Spinal cord (tissue), 10 donors: ENCODE results near the gene ATAD2B. TPM values are rescaled to one million over a fixed set of nuclear protein-coding genes. Genes with fewer than 3 reads are reported as not detected.
A peak's percentile ranks its signal among the peaks of the same experiment; 100 is the strongest.

Experiments
- DNase-seq, 6 donors: peaks; one replicate each; pipeline versions ENCODE4 v3.0.0 to v3.0.0-alpha.2; 2013 to 2015; ENCODE audit warnings: low spot score in 6 of 6, low read depth in 4 of 6
- H3K27ac ChIP-seq: one replicate; pipeline ENCODE4 v1.5.1; 2013; ENCODE audit warnings: low read depth, low read length, control low read depth
- H3K27me3 ChIP-seq: one replicate; pipeline ENCODE4 v1.6.1; 2013; ENCODE audit warnings: low read length; ENCODE audit not compliant: control insufficient read depth, insufficient read depth
- H3K36me3 ChIP-seq: one replicate; pipeline ENCODE4 v1.6.1; 2013; ENCODE audit warnings: low read length; ENCODE audit not compliant: control insufficient read depth, insufficient read depth
- H3K4me1 ChIP-seq: one replicate; pipeline ENCODE4 v1.6.1; 2013; ENCODE audit warnings: low read length; ENCODE audit not compliant: control insufficient read depth, insufficient read depth
- H3K4me3 ChIP-seq: one replicate; pipeline ENCODE4 v1.5.1; 2013; ENCODE audit warnings: low read depth, low read length, control low read depth
- H3K9me3 ChIP-seq: one replicate; pipeline ENCODE4 v1.6.1; 2013; ENCODE audit warnings: low read length; ENCODE audit not compliant: control insufficient read depth, insufficient read depth
- WGBS: methylation state at CpG from one replicate; pipeline ENCODE4 v1.1.5; 2013; ENCODE audit warnings: missing lambda C conversion rate; ENCODE audit not compliant: insufficient coverage; 5-methylcytosine and 5-hydroxymethylcytosine counted together
- polyA plus RNA-seq, 2 donors: library from polyadenylated mRNA; unstranded; fragments of 120-200 nt; gene quantifications; one replicate each; pipeline ENCODE4 v1.2.1, GENCODE V29; 2013; ENCODE audit not compliant: insufficient read length in 2 of 2
- total RNA-seq, 2 donors: library from RNA; depleted of rRNA in 1 of 2; stranded (reverse); fragments of 120-200 nt in 1 of 2; fragments of >200 nt in 1 of 2; gene quantifications; one replicate each; pipeline versions ENCODE4 v1.2.3 to v1.2.4, GENCODE V29; 2013 to 2014
- donor health status: healthy.

Gene ATAD2B
- total and polyA plus RNA-seq, 4 donors: 14.5 to 42.4 (median 22.6) TPM

DNA sequence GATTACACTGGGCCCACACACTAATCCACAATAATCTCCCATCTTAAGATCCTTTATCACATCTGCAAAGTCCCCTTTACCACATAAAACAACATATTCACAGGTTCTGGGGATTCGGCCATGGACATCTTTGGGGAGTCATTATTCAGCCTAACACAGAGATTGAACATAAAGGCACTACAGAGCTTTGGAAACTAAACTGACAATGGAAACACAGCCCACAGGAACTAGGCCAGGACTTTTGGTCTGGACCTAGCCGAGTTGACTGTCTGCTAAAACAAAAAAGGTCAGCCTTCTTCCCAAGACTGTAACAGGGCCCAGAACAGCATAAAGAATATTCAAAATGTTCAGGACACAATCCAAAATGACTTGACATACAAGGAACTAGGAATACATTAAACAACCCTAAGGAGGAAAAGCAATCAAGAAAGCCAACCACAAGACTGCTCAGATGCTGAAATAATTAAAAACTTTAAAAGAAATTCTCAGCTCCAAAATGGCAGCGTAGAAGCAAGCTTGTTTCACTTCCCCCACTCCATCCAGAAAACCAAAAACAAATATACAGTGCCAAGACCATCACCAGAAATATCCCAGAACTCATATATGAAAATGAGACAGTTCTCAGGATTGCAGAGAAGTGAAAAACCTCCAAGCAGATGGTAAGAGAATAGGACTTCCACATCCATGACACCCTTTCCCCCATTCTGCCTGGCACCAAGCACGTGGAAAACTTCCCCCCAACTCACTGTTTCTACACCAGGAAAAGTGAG, 207.8 kb downstream of the ATAD2B start:
- 69% methylated on average over 4 of the region's 4 CpGs for WGBS
- H3K9me3 ChIP-seq: peaks cover 7% of the 10 kb centered on the region
- H3K27ac ChIP-seq: no peak overlapping the region
- H3K4me1 ChIP-seq: peaks cover 7% of the 10 kb centered on the region
- H3K36me3 ChIP-seq: peaks cover 10% of the 10 kb centered on the region
- no peaks in the 10 kb centered on the region for H3K27me3 ChIP-seq
- DNase-seq: peak in 1 of 6 donors; percentile 62
- no peak overlapping the region for H3K4me3 ChIP-seq

DNA sequence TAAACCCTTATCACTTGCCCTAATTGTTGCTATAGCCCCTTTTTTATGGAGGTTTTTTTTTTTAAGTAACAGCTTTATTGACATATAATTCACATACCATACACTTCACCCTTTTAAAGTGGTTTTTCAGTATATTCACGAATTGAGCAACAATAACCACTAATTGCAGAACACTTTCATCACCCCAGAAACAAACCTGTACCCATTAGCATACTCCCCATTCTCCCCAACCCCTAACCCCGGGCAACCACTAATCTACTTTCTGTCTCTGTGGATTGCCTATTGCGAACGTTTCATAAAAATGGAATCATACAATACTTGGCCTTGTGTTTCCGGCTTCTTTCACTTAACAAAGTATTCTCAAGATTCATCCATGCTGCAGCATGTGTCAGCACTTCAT, 213.6 kb downstream of the ATAD2B start:
- Histone ChIP-seq H3K4me3 (no peak overlapping the region), H3K36me3 (peaks cover 4% of the 10 kb centered on the region), H3K27ac (no peak overlapping the region), H3K27me3 (no peaks in the 10 kb centered on the region), H3K9me3 (no peaks in the 10 kb centered on the region), H3K4me1 (peaks cover 4% of the 10 kb centered on the region)
- DNase-seq: no peak
- 69% methylated on average over 4 of the region's 5 CpGs for WGBS

DNA sequence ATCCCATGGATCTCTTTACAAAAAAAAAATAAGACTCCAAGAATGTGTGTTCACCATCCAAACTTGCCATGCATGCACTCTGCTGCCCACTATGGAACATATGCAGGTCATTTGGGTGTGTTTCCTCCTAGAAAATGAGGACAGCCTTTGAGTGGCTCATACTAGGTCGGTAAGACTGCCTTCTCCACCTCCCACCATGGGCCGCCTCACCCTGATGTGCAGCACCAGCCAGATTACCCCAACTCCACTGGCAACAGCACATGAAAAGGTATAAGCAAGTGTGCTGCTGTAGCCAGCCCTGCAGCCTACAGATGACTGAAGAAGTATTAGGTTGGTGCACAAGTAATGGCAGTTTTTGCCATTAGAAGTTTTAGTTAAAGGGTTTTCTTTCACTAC, 214.2 kb downstream of the ATAD2B start:
- Histone ChIP-seq H3K9me3 (no peaks in the 10 kb centered on the region), H3K4me1 (peaks cover 4% of the 10 kb centered on the region), H3K27ac (no peak overlapping the region), H3K4me3 (no peak overlapping the region), H3K27me3 (no peaks in the 10 kb centered on the region), H3K36me3 (peaks cover 5% of the 10 kb centered on the region)
- no peak for DNase-seq
- 60% methylated on average over 1 of the region's 2 CpGs for WGBS

DNA sequence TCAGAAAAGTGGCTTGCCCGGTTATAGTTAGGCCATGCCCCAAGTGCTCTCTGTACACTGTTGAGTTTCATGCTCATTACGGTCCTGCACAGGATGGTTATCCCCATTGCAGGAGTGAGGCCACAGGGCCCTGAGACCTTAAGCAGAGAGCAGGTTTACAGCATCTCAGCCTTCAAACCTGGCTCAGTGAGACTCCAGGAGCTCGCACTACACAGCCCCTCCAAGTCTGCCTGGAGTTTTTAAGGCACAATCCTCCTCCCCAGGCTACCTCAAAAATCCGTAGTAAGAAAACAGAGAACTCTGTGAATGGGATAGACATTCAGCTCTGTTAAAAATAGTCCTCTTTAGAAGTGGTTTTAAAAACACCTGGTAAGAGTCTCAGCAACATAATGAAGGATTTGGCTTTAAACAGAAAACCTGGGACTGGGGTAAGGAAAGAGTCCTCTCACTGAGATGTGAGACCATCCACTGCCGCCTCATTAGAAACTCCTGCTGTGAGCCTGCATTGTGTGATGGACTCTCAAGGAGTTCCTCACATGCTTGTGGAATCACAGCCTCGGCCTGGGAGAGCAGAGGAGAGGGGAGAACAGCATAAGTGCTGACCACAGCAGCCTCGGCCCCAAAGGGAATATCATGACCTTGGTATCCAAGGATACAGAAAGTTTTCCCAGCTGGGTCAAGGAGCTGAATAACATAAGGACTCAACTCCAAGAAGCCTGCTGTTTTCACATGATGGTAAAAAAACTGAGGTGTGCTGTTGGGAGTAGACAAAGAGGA, 214.8 kb downstream of the ATAD2B start:
- WGBS: 56% methylated on average over 4 of the region's 7 CpGs
- H3K4me1 ChIP-seq: peaks cover 4% of the 10 kb centered on the region
- no peaks in the 10 kb centered on the region for H3K9me3 ChIP-seq
- peak in 2 of 6 donors; percentile 15 to 58 for DNase-seq
- peaks cover 11% of the 10 kb centered on the region for H3K36me3 ChIP-seq
- H3K4me3 ChIP-seq: no peak overlapping the region
- no peaks in the 10 kb centered on the region for H3K27me3 ChIP-seq
- H3K27ac ChIP-seq: no peak overlapping the region

DNA sequence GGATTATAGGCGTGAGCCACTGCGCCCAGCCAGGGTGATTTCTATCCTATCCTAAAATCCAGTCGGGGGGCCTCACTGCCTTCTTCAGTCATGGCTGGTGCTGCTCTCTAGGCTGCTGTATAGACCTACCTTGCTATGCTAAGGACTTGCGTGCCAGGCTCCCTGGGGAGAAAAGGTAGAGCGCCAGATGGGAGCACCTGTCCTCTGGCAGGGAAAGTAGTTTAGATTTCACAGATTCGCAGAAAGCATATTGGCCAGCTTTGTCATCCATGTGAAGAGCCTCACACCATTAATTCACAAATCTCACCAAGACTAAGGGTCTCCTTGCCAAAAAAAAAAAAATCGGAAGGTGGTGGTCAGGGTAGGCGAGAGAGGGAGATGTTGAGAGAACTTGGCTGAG, 217.6 kb downstream of the ATAD2B start:
- H3K4me1 ChIP-seq: peaks cover 4% of the 10 kb centered on the region
- no peak overlapping the region for H3K4me3 ChIP-seq
- WGBS: 97% methylated on average over 4 of the region's 8 CpGs
- H3K9me3 ChIP-seq: no peaks in the 10 kb centered on the region
- H3K36me3 ChIP-seq: peaks cover 37% of the 10 kb centered on the region
- DNase-seq: no peak
- no peaks in the 10 kb centered on the region for H3K27me3 ChIP-seq
- H3K27ac ChIP-seq: no peak overlapping the region

DNA sequence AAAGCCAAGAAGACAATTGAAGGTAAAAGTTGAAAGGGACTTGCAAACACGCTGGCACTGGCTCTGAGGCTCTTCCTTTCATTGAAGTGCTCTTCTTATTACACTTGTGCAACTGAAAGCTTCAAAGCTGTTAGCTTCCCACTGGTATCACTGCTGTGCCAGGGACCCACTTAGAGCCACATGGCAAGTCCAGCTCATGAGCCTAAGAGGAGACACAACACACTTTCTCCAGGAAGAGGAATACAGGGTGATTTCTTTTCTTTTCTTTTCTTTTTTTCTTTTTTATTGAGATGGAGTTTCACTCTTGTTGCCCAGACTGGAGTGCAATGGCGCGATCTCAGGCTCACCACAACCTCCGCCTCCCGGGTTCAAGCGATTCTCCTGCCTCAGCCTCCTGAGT, 218.2 kb downstream of the ATAD2B start:
- Histone ChIP-seq H3K9me3 (no peaks in the 10 kb centered on the region), H3K4me3 (no peak overlapping the region), H3K4me1 (peaks cover 4% of the 10 kb centered on the region), H3K36me3 (peaks cover 43% of the 10 kb centered on the region), H3K27ac (no peak overlapping the region), H3K27me3 (no peaks in the 10 kb centered on the region)
- DNase-seq: no peak
- WGBS: 94% methylated on average over 6 of the region's 6 CpGs

DNA sequence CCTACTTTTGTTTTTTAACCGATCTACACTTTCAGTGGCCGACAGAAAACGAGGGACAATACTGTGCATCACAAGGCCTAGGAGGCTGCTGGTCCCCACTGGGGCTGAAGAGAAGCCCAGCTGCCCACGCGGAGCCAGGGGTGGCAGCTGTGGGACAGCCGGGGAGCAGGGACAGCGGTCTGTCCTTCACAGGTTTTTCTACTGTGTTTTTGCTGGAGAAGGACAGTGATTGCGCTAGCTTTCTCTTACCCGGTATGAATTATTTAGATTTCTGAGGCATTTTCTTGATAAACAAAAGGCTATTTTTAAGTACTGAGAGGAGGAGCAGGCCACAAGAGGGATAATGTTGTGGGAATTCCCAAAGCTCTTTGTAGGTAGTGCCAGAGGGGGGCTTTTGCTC, 219.8 kb downstream of the ATAD2B start:
- Histone ChIP-seq H3K9me3 (no peaks in the 10 kb centered on the region), H3K4me3 (no peak overlapping the region), H3K27me3 (no peaks in the 10 kb centered on the region), H3K36me3 (peaks cover 54% of the 10 kb centered on the region), H3K27ac (no peak overlapping the region), H3K4me1 (no peaks in the 10 kb centered on the region)
- 86% methylated on average over 9 of the region's 9 CpGs for whole genome bisulfite sequencing
- no peak for DNase-seq

DNA sequence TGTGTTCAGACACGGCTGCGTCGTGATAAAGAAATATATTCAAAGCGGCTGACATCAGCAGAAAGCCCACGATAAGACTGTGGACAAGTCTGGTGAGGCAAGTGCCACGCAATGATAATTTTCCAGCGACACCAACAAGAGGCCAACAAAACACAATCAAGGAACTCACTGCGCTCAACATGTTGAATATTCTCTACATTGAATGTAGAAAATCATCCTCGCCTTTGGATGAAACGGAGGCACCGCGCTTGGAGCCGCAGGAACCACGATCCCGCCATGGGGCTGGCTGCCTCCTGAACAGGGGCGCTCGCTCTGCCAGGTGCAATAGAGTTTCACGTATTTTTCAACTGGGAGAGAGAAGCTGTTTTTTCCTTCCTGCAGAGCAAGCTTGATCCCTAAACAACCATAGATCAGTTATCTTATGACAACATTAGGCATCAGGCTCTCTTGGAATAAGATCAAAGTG, 220.3 kb downstream of the ATAD2B start:
- peaks cover 54% of the 10 kb centered on the region for H3K36me3 ChIP-seq
- WGBS: 97% methylated on average over 8 of the region's 18 CpGs
- no peak for DNase-seq
- H3K4me3 ChIP-seq: no peak overlapping the region
- no peaks in the 10 kb centered on the region for H3K4me1 ChIP-seq
- no peaks in the 10 kb centered on the region for H3K27me3 ChIP-seq
- no peak overlapping the region for H3K27ac ChIP-seq
- H3K9me3 ChIP-seq: no peaks in the 10 kb centered on the region

DNA sequence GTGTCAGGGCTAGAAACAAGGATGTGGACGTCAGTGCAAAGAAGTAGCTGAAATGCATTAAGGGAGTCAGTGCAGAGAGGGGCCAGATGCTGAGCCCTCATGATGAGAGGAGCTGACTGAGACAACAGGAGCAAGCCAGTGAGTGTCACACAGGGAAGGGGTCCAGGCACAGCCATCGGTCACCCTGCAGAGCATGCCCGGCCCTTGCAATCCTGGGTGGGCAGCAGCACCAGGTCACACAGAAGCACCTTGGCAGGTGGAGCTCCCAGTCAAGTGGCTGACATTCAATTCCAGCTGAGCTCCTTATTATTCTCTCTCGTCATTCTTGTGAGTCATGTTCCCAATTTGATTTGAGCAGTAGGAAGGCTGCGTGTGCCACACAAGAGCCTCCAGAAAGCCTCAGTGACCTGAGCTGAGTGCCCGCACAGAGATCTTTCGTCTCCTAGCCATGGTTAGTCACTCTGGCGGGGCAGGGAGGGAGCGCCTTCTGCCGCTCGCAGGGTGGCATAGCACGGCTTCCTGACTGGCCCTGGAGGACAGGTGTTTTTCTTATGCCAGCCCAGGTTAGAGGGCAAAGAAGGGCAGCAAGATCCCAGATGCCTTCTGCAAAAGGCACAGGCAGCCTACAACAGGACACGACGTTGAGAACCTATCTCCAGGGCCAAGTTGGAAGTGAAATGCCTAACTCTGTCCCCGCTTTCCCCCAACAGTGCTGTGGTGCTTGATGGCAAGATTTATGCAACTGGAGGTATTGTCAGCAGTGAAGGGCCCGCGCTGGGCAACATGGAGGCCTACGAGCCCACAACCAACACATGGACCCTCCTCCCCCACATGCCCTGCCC, 220.9 kb downstream of the ATAD2B start:
- 93% methylated on average over 13 of the region's 18 CpGs for WGBS
- no peak overlapping the region for H3K4me3 ChIP-seq
- H3K4me1 ChIP-seq: no peaks in the 10 kb centered on the region
- no peaks in the 10 kb centered on the region for H3K9me3 ChIP-seq
- no peak for DNase-seq
- H3K27me3 ChIP-seq: no peaks in the 10 kb centered on the region
- peaks cover 59% of the 10 kb centered on the region for H3K36me3 ChIP-seq
- no peak overlapping the region for H3K27ac ChIP-seq
